Neuronal stem cell (in vitro differentiated cells): ENCODE results near the gene NPTN.

Experiments
- DNase-seq: peaks from one replicate; pipeline ENCODE4 v3.0.0-alpha.2; 2013; ENCODE audit warnings: low spot score
- H2AFZ ChIP-seq: one replicate; pipeline ENCODE4 v1.6.1; 2013; ENCODE audit warnings: mild to moderate bottlenecking, low read length, inconsistent platforms
- H2AK5ac ChIP-seq: 2 replicates; pipeline ENCODE4 v1.6.1; 2013; ENCODE audit warnings: low read depth, mild to moderate bottlenecking, inconsistent platforms, low read length, moderate library complexity, mixed read lengths
- H2BK120ac ChIP-seq: 2 replicates; pipeline ENCODE4 v1.6.1; 2013; ENCODE audit warnings: low read depth, mild to moderate bottlenecking, inconsistent platforms, low read length, moderate library complexity, mixed read lengths
- H2BK12ac ChIP-seq: one replicate; pipeline ENCODE4 v1.6.1; 2013; ENCODE audit warnings: low read length, inconsistent platforms
- H2BK15ac ChIP-seq: 2 replicates; pipeline ENCODE4 v1.6.1; 2013; ENCODE audit warnings: mild to moderate bottlenecking, low read length, inconsistent platforms, mixed read lengths
- H2BK5ac ChIP-seq: one replicate; pipeline ENCODE4 v1.6.1; 2013; ENCODE audit warnings: inconsistent platforms, mild to moderate bottlenecking, low read length, moderate library complexity
- H3K14ac ChIP-seq: one replicate; pipeline ENCODE4 v1.6.1; 2013; ENCODE audit warnings: low read length, inconsistent platforms
- H3K18ac ChIP-seq: 2 replicates; pipeline ENCODE4 v1.6.1; 2013; ENCODE audit warnings: low read length, inconsistent platforms
- H3K23ac ChIP-seq: 2 replicates; pipeline ENCODE4 v1.6.1; 2013; ENCODE audit warnings: low read depth, mild to moderate bottlenecking, mixed read lengths, low read length, inconsistent platforms; ENCODE audit not compliant: poor library complexity
- H3K27ac ChIP-seq: replicated peaks from 3 replicates; pipeline ENCODE4 v1.5.1; 2013; ENCODE audit warnings: low read length, inconsistent platforms
- H3K27me3 ChIP-seq, 3 experiments: 2 replicates each; pipeline ENCODE4 v1.6.1; 2013; ENCODE audit warnings: low read length in 3 of 3, mild to moderate bottlenecking in 2 of 3, inconsistent platforms in 1 of 3, low read depth in 1 of 3, mixed read lengths in 1 of 3, moderate library complexity in 1 of 3; ENCODE audit not compliant: control insufficient read depth in 3 of 3, insufficient read depth in 3 of 3
- H3K36me3 ChIP-seq, 2 donors: replicated peaks in 1 of 2; 2 replicates each; pipeline ENCODE4 v1.6.1; 2013; ENCODE audit warnings: low read length in 2 of 2; ENCODE audit not compliant: control insufficient read depth in 2 of 2, insufficient read depth in 2 of 2
- H3K4ac ChIP-seq: 2 replicates; pipeline ENCODE4 v1.6.1; 2013; ENCODE audit warnings: inconsistent platforms, mild to moderate bottlenecking, low read length, moderate library complexity
- H3K4me1 ChIP-seq, 2 donors: 1 replicate in 1 of 2; 2 replicates in 1 of 2; pipeline ENCODE4 v1.6.1; 2013; ENCODE audit warnings: low read length in 2 of 2, low read depth in 1 of 2; ENCODE audit not compliant: control insufficient read depth in 2 of 2, insufficient read depth in 1 of 2
- H3K4me2 ChIP-seq: one replicate; pipeline ENCODE4 v1.6.1; 2013; ENCODE audit warnings: mild to moderate bottlenecking, low read length, inconsistent platforms; ENCODE audit not compliant: insufficient read depth, poor library complexity, severe bottlenecking
- H3K4me3 ChIP-seq, 2 donors: 2 replicates each; pipeline ENCODE4 v1.5.1; 2013; ENCODE audit warnings: low read length in 2 of 2, mild to moderate bottlenecking in 2 of 2, inconsistent platforms in 1 of 2, moderate library complexity in 1 of 2
- H3K79me1 ChIP-seq: one replicate; pipeline ENCODE4 v1.6.1; 2013; ENCODE audit warnings: low read depth, mild to moderate bottlenecking, inconsistent platforms, low read length, moderate library complexity
- H3K9ac ChIP-seq: one replicate; pipeline ENCODE4 v1.6.1; 2013; ENCODE audit warnings: mild to moderate bottlenecking, low read depth, low read length, inconsistent platforms; ENCODE audit not compliant: poor library complexity
- H3K9me3 ChIP-seq, 2 donors: replicated peaks in 1 of 2; 2 replicates each; pipeline versions ENCODE3 to v1.6.1; 2013; ENCODE audit warnings: low read length in 2 of 2, mild to moderate bottlenecking in 2 of 2, inconsistent platforms in 1 of 2, low read depth in 1 of 2, mixed read lengths in 1 of 2, moderate library complexity in 1 of 2; ENCODE audit not compliant: control insufficient read depth in 2 of 2, insufficient read depth in 1 of 2
- H4K8ac ChIP-seq: one replicate; pipeline ENCODE4 v1.6.1; 2013; ENCODE audit warnings: low read depth, mild to moderate bottlenecking, inconsistent platforms, low read length, moderate library complexity
- H4K91ac ChIP-seq: one replicate; pipeline ENCODE4 v1.6.1; 2013; ENCODE audit warnings: low read length, low read depth, mild to moderate bottlenecking, inconsistent platforms; ENCODE audit not compliant: poor library complexity
- WGBS, 2 donors: extraction: QIAGEN DNeasy Blood & Tissue Kit; methylation state at CpG; one replicate each; pipeline ENCODE4 v1.1.7; 2013; ENCODE audit warnings: missing lambda C conversion rate in 2 of 2, mixed read lengths in 1 of 2; ENCODE audit not compliant: insufficient read length in 2 of 2, insufficient replicate concordance in 1 of 2; ENCODE audit errors: extremely low coverage in 2 of 2; 5-methylcytosine and 5-hydroxymethylcytosine counted together

NPTN gene

GRCh38 chr15:73617913-73618312 lies 15.3 kb downstream of the NPTN start:
- Histone ChIP-seq H4K91ac (no peak overlapping the region), H3K79me1 (no peaks in the 10 kb centered on the region), H2AFZ (no peak overlapping the region), H3K18ac (no peak overlapping the region), H3K4me1 (peaks cover 4 to 9% of the 10 kb centered on the region in 2 donors), H3K9me3 (no peaks in the 10 kb centered on the region), H3K23ac (no peak overlapping the region), H2BK15ac (no peak overlapping the region), H3K4me2 (no peak overlapping the region), H3K36me3 (no peaks in the 10 kb centered on the region), H2BK12ac (no peak overlapping the region), H3K4me3 (no peak overlapping the region), H2AK5ac (no peak overlapping the region), H4K8ac (no peak overlapping the region), H3K14ac (no peak overlapping the region), H3K9ac (no peak overlapping the region), H3K27ac (no peak overlapping the region), H3K27me3 (no peaks in the 10 kb centered on the region), H2BK5ac (no peak overlapping the region), H3K4ac (no peak overlapping the region), H2BK120ac (no peak overlapping the region)
- no peak for DNase-seq
- WGBS, 2 donors, result no CpG with 5 or more reads among the region's 5 CpGs

- Histone ChIP-seq H2AK5ac (no peak overlapping the region), H3K23ac (no peak overlapping the region), H2BK120ac (no peak overlapping the region), H3K79me1 (no peaks in the 10 kb centered on the region), H3K9ac (no peak overlapping the region), H2BK15ac (no peak overlapping the region), H3K27me3 (no peaks in the 10 kb centered on the region), H3K4me3 (no peak overlapping the region), H3K4me1 (peaks cover 4 to 9% of the 10 kb centered on the region in 2 donors), H3K4ac (no peak overlapping the region), H2BK12ac (no peak overlapping the region), H2AFZ (no peak overlapping the region), H3K36me3 (no peaks in the 10 kb centered on the region), H2BK5ac (no peak overlapping the region), H3K4me2 (no peak overlapping the region), H3K27ac (no peak overlapping the region), H4K8ac (no peak overlapping the region), H3K14ac (no peak overlapping the region), H3K9me3 (no peaks in the 10 kb centered on the region), H4K91ac (no peak overlapping the region), H3K18ac (no peak overlapping the region)
- no CpG with 5 or more reads among the region's 2 CpGs for WGBS, 2 donors
- no peak for DNase-seq
Measured at GRCh38 chr15:73617301-73617831, 15.8 kb downstream of the NPTN start.

- Histone ChIP-seq H2BK15ac (no peak overlapping the region), H3K27ac (no peak overlapping the region), H3K4me3 (no peak overlapping the region), H3K27me3 (no peaks in the 10 kb centered on the region), H3K14ac (no peak overlapping the region), H2AFZ (no peak overlapping the region), H3K4me1 (no peaks in the 10 kb centered on the region), H3K9ac (no peak overlapping the region), H2BK12ac (no peak overlapping the region), H2AK5ac (no peak overlapping the region), H3K79me1 (peaks cover 4% of the 10 kb centered on the region), H2BK120ac (no peak overlapping the region), H3K23ac (no peak overlapping the region), H3K18ac (no peak overlapping the region), H3K4ac (no peak overlapping the region), H2BK5ac (no peak overlapping the region), H3K36me3 (no peaks in the 10 kb centered on the region), H4K8ac (no peak overlapping the region), H4K91ac (no peak overlapping the region), H3K9me3 (no peaks in the 10 kb centered on the region), H3K4me2 (no peak overlapping the region)
- WGBS, 2 donors, result no CpG with 5 or more reads among the region's 2 CpGs
- DNase-seq, result no peak
Measured at GRCh38 chr15:73608941-73609340, 24.2 kb downstream of the NPTN start.

GRCh38 chr15:73608475-73608874 lies 24.7 kb downstream of the NPTN start:
- no peak overlapping the region for H3K4me2 ChIP-seq
- H3K9me3 ChIP-seq, result no peaks in the 10 kb centered on the region
- H3K4me1 ChIP-seq, result no peaks in the 10 kb centered on the region
- H3K14ac ChIP-seq, result no peak overlapping the region
- DNase-seq, result no peak
- H2BK120ac ChIP-seq, result no peak overlapping the region
- H3K4ac ChIP-seq, result no peak overlapping the region
- no peak overlapping the region for H2AK5ac ChIP-seq
- peaks cover 4% of the 10 kb centered on the region for H3K79me1 ChIP-seq
- no peaks in the 10 kb centered on the region for H3K27me3 ChIP-seq
- H3K18ac ChIP-seq, result no peak overlapping the region
- H3K36me3 ChIP-seq, result no peaks in the 10 kb centered on the region
- no peak overlapping the region for H2BK15ac ChIP-seq
- no peak overlapping the region for H2BK12ac ChIP-seq
- H3K23ac ChIP-seq, result no peak overlapping the region
- H2AFZ ChIP-seq, result no peak overlapping the region
- H4K8ac ChIP-seq, result no peak overlapping the region
- H3K9ac ChIP-seq, result no peak overlapping the region
- no peak overlapping the region for H3K4me3 ChIP-seq
- no peak overlapping the region for H4K91ac ChIP-seq
- WGBS, 2 donors, result no CpG with 5 or more reads among the region's 1 CpG
- no peak overlapping the region for H3K27ac ChIP-seq
- H2BK5ac ChIP-seq, result no peak overlapping the region
